Mucosa of descending colon (tissue), 3 donors: Measurements from ENCODE around the gene JAG2. TPM values are rescaled to one million over a fixed set of nuclear protein-coding genes. Genes with fewer than 3 reads are reported as not detected.

Experiments
- ATAC-seq: fragments of 200-7000 bp; cut with Tn5 transposase; one replicate; pipeline ENCODE4 v1.9.1; 2020; ENCODE audit warnings: mild to moderate bottlenecking, moderate library complexity
- DNase-seq, 3 donors: peaks; one replicate each; pipeline ENCODE4 v3.0.0-alpha.2; 2020
- H3K36me3 ChIP-seq: fragments of 200-600 bp; one replicate; pipeline ENCODE4 v1.8.0; 2021; ENCODE audit warnings: low read depth, mild to moderate bottlenecking
- H3K4me1 ChIP-seq: fragments of 200-600 bp; one replicate; pipeline ENCODE4 v1.8.0; 2021; ENCODE audit warnings: low read depth, mild to moderate bottlenecking
- H3K4me3 ChIP-seq: fragments of 200-600 bp; one replicate; pipeline ENCODE4 v1.8.0; 2021; ENCODE audit warnings: mild to moderate bottlenecking
- H3K9me3 ChIP-seq: fragments of 200-600 bp; one replicate; pipeline ENCODE4 v1.8.0; 2021; ENCODE audit warnings: mild to moderate bottlenecking
- intact Hi-C, 2 donors: fragments of 100-400 bp; cut with DNase I in 1 of 2; cut with micrococcal nuclease in 1 of 2; formaldehyde crosslinking; loops; one replicate each; pipeline versions ENCODE4 v1.11.0 to v1.11.1; 2022; cut with DNase I, micrococcal nuclease
- microRNA-seq: library from miRNA; unstranded; fragments of <30 nt; microRNA quantifications from one replicate; pipeline ENCODE4, GENCODE V29; 2019
- total RNA-seq, 3 donors: library from RNA; stranded (reverse); fragmentation: NEBNext Ultra II Directional in 2 of 3; extraction: Animal tissue kit (Norgen Biotek cat#: 25700) in 2 of 3; gene quantifications; one replicate each; pipeline versions ENCODE4 v1.2.1 to v1.2.4, GENCODE V29; 2021 to 2023
- TF ChIP-seq, protein P1 (sequence below): fragments of 200-600 bp; IDR thresholded peaks from one replicate; pipeline ENCODE4 v1.8.0; 2022; ENCODE audit warnings: antibody characterized with exemption, mild to moderate bottlenecking
- donor health status: DM: no; HTN: no; CAD: no; lungs with moderate emphysema.
- donor health status: DM: no; HTN: no; CAD: no.
- donor health status: DM: no; HTN: yes; CAD: no.

JAG2 gene
- total RNA-seq, 3 donors from 2014 or later = 5.6 to 8.2 (median 5.7) TPM

DNA sequence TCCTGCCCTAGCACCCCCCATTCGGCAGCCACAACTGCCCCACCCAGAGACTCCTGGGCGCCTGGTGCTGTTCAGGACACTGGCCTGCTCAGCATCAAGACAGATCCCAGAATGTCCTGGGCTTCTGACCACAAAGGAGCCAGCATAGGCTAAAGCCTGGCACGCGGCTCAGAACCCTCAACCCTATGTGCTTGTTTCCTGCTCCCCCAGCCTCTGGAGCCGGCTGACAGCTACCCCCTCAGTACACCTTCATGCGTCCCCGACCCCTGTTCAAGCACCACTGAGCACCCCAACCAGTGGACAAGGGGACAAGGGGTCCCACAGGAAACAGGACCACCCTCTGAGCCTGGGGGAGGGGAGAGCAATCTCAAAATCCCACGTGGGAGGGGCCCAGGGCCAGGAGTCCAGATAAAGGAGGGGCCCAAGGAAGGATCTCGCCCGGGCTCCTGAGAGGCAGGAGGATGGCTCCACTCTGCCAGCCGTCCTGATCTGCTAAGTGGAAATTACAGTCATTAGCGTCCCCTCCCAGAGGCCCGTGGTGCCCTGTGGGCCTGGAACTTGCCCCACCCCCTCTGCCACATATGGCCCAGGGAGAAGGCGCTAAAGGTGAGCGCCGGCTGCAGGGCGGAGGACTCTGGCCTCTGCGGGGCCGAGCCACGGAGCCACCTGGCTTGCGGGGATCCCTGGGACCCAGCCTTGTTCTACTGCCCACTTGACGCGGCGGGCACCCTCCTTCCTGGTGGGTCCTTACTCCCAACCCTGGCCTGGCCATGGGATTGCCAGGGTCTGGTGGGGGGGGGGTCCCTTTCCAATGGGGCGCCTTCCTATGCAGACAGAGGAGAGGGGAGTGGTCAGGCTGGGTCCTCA, 76.2 kb downstream of the JAG2 start:
- ATAC-seq (peak; percentile 59), DNase-seq (peak; percentile 80 to 82 (median 82))
- peak overlapping the region; percentile 54 for H3K4me3 ChIP-seq
- TF ChIP-seq, protein P1, sequence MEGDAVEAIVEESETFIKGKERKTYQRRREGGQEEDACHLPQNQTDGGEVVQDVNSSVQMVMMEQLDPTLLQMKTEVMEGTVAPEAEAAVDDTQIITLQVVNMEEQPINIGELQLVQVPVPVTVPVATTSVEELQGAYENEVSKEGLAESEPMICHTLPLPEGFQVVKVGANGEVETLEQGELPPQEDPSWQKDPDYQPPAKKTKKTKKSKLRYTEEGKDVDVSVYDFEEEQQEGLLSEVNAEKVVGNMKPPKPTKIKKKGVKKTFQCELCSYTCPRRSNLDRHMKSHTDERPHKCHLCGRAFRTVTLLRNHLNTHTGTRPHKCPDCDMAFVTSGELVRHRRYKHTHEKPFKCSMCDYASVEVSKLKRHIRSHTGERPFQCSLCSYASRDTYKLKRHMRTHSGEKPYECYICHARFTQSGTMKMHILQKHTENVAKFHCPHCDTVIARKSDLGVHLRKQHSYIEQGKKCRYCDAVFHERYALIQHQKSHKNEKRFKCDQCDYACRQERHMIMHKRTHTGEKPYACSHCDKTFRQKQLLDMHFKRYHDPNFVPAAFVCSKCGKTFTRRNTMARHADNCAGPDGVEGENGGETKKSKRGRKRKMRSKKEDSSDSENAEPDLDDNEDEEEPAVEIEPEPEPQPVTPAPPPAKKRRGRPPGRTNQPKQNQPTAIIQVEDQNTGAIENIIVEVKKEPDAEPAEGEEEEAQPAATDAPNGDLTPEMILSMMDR = no peak
- H3K9me3 ChIP-seq = no peaks in the 10 kb centered on the region
- intact Hi-C loops = loop anchor here in 1 of 2 donors (10.0 kb wide), 1 partner anchor 72 kb away; the partner anchor contains the start of gene JAG2
- H3K36me3 ChIP-seq = no peaks in the 10 kb centered on the region
- H3K4me1 ChIP-seq = peaks cover 50% of the 10 kb centered on the region

GRCh38 chr14:105091517-105092170, 76.9 kb downstream of the JAG2 start:
- peak; percentile 93 to 96 (median 94) for DNase-seq
- ATAC-seq = peak; percentile 75
- Histone ChIP-seq H3K9me3 (no peaks in the 10 kb centered on the region), H3K4me1 (peaks cover 53% of the 10 kb centered on the region), H3K4me3 (no peak overlapping the region), H3K36me3 (no peaks in the 10 kb centered on the region)
- intact Hi-C loops = loop anchor here in 1 of 2 donors (10.0 kb wide), 1 partner anchor 73 kb away; the partner anchor contains the start of gene JAG2
- TF ChIP-seq, protein P1 = no peak

DNA sequence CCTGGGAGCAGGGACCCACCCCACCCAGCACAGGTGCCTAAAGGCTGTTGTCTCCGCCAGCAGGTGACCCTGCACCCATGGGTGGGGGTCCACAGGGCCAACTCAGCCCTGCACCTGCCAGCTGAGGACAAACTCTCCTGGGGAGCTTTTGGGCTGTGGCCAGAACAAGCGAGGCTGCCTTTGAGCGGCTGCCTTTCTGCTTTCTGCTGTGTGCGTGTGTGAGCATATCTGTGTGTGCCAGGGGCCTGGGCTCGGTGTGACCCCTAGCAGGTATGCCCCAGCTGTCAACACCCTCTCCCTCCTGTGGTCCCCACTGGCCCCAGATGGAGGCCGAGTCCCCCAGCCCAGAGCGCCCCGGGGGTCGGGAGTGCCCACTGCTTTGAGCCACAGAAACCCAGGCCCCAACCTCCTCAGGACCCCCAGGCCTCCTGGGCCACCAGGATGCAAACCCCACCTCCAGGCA, 77.5 kb downstream of the JAG2 start:
- no peaks in the 10 kb centered on the region for H3K9me3 ChIP-seq
- peaks cover 53% of the 10 kb centered on the region for H3K4me1 ChIP-seq
- ATAC-seq (peak; percentile 5), DNase-seq (peak in 2 of 3 donors; percentile 38 to 65)
- H3K36me3 ChIP-seq = no peaks in the 10 kb centered on the region
- intact Hi-C loops = loop anchor here in 1 of 2 donors (10.0 kb wide), 1 partner anchor 74 kb away; the partner anchor contains the start of gene JAG2
- no peak overlapping the region for H3K4me3 ChIP-seq
- TF ChIP-seq, protein P1 = no peak

Small RNA genes lying within 50 kb of the gene (microRNA-seq; reads per million reads assigned to microRNA genes)
- not detected for gene MIR6765

Other genes with a start within 250 kb of the JAG2 start
- 1 to 10 TPM in 1 of 3 donors, under 1 TPM in 2; 0.38 to 2.2 (median 0.39) TPM for gene PLD4, start 243.9 kb downstream of the JAG2 start, total RNA-seq
- 100 to 1,000 TPM in 1 of 3 donors, 10 to 100 TPM in 1, 1 to 10 TPM in 1; 4.6 to 145 (median 20.3) TPM for gene AHNAK2, start 190.4 kb downstream of the JAG2 start, total RNA-seq
- 1 to 10 TPM; 6.0 to 8.4 (median 6.9) TPM for gene CLBA1, start 183.0 kb downstream of the JAG2 start, total RNA-seq
- gene CDCA4, start 147.7 kb downstream of the JAG2 start, total RNA-seq = 1 to 10 TPM; 4.3 to 8.7 (median 5.6) TPM
- gene GPR132, start 103.3 kb downstream of the JAG2 start, total RNA-seq = 1 to 10 TPM; 1.7 to 4.0 (median 3.1) TPM
- 10 to 100 TPM; 26.9 to 46.7 (median 37.9) TPM for gene NUDT14, start 12.5 kb upstream of the JAG2 start, total RNA-seq
- gene BTBD6, start 79.8 kb upstream of the JAG2 start, total RNA-seq = 10 to 100 TPM; 45.7 to 55.8 (median 46.7) TPM
- gene BRF1, start 132.2 kb upstream of the JAG2 start, total RNA-seq = 10 to 100 TPM; 27.4 to 40.1 (median 34.2) TPM
- 10 to 100 TPM; 71.7 to 84.3 (median 78.9) TPM for gene PACS2, start 146.0 kb upstream of the JAG2 start, total RNA-seq
- 1 to 10 TPM in 1 of 3 donors, under 1 TPM in 2; 0.84 to 2.0 (median 0.95) TPM for gene TEX22, start 229.8 kb upstream of the JAG2 start, total RNA-seq